SIG-M5 (cell line): ENCODE results near the gene UGT3A1.
"Not testable (repeated sequence)": the region's sequence is repeated elsewhere in the genome, so short reads cannot be mapped to it uniquely, and the experiment has no call there.

Experiments
- DNase-seq: peaks from one replicate; lab custom pipeline; 2025; lab: John Stamatoyannopoulos, UW

UGT3A1 gene, protein sequence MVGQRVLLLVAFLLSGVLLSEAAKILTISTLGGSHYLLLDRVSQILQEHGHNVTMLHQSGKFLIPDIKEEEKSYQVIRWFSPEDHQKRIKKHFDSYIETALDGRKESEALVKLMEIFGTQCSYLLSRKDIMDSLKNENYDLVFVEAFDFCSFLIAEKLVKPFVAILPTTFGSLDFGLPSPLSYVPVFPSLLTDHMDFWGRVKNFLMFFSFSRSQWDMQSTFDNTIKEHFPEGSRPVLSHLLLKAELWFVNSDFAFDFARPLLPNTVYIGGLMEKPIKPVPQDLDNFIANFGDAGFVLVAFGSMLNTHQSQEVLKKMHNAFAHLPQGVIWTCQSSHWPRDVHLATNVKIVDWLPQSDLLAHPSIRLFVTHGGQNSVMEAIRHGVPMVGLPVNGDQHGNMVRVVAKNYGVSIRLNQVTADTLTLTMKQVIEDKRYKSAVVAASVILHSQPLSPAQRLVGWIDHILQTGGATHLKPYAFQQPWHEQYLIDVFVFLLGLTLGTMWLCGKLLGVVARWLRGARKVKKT

DNA sequence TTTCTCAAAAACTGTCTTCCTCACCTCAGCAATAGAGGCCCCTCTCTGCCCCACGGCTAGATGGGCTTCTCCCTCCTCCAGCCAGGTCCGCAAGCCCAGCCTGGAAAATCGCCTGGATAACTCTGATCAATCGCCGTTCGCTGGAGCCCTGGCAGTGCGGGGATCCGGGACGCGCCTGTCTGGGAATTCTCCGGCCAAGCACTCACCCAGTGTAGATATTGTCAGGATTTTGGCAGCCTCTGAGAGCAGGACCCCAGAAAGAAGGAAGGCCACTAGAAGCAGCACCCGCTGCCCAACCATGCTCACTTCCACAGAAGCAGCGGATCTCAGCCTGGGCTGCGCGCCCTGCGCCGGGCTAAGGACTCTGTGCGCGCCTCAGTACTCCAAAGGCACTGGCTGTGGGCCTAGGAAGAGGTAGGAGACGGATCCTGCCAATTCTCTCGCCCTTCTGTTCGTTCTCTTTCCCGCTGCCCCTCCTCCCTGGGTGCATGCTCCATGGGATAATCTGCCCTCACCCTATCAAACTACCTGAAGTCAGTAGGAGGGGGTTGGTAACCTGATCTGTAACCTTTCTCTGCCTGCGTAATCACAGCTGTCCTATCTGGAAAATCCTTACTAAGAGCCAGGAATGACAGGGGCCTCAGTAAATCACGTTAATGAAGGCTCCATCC lies at the start of gene UGT3A1:
TSS of gene UGT3A1 (minus strand) at position 450 of the 671 bp plus-strand sequence. CDS start at position 300, 150 bp downstream.
- DNase-seq, result no peak

DNA sequence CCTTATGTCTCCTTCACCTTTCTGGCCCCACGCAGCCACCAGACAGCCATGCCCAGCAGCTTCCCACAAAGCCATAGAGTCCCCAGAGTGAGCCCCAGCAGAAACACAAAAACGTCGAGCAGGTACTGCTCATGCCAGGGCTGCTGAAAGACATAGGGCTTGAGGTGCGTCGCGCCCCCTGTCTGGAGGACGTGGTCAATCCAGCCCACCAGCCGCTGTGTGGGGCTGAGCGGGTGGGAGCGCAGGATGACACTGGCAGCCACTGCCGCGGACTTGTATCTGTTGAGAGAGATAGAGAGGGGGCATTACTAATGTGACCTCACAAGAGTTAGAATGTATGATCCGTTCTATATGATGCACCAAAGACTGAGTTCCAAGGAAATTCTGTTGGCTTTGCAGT lies 44.5 kb upstream of the UGT3A1 start:
- no peak for DNase-seq

DNA sequence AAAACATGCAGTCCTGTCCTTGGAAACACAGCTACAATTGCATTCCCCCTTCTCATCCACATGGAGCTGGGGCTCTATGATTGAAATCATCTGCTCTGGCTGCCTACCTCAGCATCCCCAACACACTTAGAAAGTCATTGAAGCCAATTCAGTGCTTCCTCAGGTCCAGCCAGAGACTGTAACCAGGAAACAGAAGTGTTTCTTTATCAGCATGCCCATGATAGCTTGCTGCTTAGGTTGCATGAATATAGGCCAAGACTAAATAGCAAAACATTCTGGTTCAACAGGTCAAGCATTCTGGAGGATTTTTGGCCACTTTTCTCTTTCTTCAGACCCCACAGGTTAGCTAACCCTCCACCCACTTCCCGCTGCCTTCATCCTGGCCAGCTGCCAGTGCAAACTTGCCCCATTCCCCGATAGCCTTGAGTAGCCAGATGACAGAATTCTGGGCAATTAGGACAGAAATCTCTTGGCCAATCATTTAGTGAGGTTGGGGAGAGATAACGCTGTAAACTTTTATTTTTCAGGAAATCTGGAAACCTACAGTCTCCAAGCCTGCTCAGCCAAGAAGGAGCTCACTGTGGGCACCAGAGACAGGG lies 43.4 kb upstream of the UGT3A1 start:
- DNase-seq, result not testable (repeated sequence)

DNA sequence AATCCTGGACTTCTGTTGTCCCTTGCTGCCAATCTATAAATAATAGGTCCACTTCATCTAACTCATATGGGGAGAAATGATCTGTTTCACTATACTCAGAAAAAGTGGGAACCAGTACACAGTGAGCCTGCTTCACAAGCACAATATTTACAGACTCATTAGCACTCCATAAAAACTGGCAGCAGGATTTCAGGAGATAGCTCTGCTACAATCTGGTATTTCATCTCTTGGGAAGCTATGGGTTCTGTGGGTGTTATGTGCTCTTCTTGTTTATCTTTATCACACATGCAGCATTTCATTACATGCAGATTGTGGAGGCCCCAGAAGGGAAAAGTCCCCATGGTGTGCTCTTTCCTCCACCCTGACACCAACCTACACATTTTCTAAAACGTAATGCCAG lies 42.3 kb upstream of the UGT3A1 start:
- no peak for DNase-seq

DNA sequence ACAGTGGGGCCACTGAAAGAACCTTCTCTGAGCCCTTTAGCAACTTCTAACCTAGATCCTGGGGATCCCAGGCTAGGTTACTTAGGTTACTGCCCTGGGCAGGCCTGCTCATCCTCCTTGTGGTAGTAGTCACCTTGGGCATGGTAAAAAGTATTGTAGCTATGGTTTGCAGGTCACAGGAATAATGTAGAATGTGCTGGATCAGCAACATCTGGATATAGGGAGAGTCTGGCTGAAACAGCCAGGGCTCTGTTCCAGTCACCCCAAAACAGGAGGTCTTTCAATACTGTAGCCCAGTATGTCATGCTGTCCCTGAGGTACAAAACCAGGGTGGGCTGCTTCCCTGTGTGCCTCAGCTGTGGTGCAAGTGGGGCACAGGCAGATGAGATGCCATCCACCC lies 41.9 kb upstream of the UGT3A1 start:
- no peak for DNase-seq

DNA sequence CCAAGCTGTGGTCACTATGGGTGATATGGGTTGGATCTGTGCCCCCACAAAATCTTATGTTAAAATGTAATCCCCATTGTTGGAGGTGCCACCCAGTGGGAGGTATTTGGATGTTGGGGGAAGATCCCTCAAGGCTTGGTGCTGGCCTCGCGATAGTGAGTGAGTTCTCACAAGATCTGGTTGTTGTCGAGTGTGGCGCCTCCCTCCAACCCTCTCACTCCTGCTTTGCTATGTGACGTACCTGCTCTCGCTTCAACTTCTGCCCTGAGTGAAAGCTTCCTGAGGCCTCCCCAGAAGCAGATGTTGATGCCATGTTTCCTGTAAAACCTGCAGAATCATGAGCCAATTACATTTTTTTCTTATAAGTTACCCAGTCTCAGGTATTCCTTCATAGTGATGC lies 40.0 kb upstream of the UGT3A1 start:
- no peak for DNase-seq

DNA sequence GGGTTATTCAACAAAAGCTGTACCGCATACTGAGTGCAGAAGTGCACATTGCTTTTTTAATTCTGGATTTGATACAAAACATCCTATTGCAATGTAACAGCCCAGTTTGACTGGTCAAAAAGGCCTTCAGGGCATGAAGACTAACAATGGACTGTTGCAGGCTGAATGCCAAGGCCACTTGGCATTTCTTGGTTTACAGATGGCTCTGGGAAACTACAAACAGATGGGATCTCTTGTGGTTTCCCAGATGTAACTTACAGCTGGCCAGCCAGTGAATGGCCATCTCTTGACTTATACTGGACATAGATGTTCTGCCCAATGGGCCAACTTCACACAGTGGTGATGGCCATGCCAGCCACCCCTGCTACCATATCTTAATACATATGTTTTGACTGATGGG lies 38.7 kb upstream of the UGT3A1 start:
- no peak for DNase-seq

DNA sequence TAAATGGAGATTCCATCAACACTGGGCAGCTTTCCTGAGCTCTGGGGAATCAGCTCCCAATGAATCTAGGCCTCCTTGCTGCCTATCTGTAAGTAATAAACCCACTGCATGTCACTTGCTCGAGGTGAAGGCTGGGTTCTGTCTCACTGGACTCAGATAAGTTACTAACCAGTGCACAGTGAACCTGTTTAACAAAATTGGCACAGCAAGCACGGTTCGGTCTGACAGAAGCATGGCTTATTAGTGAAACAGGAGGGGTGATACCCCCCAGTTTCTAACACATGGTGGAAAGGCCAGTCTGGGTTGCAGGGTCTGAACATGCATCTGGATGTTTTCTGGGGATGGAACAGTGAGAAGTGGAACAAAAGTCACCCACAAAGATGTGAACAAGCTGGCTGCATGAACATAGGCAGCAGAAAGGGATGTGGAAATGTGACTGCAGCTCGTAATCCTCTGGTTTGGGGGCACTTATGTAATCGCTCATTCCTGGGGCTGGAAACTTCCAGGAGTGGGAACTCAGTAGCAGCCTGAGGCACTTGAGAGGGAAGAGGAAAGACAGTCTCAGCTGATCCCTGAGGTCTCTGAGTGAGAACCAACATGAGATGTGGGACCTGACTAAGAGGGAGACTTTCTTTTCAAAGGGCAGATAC lies 37.8 kb upstream of the UGT3A1 start:
- no peak for DNase-seq

DNA sequence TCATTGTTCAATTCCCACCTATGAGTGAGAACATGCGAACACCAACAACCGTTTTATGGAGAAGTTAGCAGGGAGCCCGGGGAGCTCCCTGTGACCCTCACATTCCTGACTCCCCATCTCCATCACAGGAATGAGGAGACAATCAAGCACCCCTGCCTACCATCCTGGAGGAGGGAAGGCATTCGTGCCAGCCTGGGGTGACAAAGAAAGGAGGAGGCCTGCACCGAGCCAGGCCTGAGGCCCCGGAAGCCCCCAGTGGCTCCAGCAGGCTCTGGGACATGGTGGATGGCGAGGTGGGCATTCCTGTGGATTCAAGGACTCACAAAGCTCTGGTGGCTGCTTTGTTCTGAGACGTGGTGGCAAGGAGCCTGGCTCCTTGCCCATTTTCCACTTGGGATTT lies 36.5 kb upstream of the UGT3A1 start:
- no peak for DNase-seq

DNA sequence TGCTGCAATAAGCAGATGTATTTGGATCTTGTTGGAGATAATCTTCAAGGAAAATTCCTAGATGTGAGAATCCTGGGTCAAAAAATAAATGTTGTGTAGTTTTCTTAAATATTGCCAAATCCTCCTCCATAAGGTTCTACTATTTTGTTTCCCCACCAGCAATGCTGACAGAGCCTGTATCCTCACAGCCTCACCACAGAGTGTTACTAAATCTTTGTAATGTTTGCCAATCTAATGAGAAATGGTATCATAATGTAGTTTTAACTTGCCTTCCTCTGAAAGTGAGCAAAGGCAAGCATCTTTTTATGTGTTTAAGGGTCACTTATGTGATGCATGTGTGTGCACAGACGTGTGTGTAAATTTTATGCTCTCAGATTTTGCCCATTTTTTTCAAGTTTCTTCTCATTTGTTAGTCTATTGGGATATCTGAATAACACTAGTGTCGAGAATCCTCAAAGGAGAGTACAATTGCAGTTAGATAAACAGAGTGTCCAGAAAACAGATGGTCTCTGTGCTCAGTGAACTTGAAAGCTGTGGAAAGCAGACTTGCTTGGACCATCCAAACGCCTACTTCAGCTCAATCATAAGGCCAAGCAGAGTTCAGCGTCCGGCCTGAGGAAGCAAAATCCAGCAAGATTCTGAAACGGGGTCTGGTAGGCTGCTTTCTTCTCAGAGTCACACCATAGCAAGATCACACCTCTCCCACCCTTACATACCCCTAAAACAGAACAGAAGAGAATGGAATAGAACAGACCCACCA lies 35.7 kb upstream of the UGT3A1 start:
- DNase-seq, result no peak

DNA sequence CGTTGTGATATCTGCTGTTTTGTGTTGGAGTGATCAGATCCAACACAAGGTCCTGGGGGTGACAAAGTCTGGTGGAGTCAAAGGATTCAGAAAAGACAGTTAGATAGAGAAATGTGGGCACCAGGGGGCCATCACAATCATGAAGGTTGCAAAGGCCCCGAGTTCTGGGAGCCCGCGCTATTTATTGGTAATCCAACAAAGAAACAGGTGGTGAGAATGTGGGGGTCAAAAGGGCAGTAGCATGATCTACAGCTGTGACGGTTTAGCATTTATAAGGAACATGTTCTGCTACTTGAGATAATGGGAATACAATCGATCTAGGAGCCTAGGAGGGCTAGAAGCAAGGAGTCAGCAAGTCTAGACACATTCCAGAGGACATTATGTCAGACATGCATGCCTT lies 31.1 kb upstream of the UGT3A1 start:
- DNase-seq, result not testable (repeated sequence)

DNA sequence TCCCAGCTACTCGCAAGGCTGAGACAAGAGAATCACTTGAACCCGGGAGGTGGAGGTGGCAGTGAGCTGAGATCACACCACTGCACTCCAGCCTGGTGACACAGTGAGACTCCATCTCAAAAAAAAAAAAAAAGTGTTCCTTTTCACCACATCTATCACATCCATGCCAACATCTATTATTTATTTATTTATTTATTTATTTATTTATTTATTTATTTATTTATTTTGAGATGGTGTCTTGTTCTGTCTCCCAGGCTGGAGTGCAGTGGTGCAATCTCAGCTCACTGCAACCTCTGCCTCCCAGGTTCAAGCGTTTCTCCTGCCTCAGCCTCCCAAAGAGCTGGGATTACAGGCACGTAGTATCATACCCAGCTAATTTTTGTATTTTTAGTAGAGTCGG lies 28.4 kb upstream of the UGT3A1 start:
- DNase-seq, result not testable (repeated sequence)

DNA sequence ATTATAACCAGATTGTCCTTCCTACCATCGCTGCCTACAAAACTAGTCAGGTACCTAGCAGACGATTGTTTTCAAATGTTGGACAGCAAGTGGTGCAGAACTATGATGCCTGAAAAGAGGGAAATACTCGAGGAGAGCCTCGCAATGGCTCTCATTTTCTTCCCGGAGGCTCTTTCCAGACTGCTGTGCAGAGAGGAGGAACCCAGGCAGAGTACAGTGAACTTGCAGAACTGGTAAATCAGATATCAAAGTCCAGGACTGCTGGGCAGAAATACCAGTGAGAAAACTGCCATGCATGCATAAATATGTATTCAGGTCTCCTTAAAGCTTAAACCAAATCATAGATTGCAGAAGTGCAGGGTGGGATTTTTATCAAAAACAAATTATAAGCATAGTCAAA lies 26.4 kb upstream of the UGT3A1 start:
- no peak for DNase-seq

DNA sequence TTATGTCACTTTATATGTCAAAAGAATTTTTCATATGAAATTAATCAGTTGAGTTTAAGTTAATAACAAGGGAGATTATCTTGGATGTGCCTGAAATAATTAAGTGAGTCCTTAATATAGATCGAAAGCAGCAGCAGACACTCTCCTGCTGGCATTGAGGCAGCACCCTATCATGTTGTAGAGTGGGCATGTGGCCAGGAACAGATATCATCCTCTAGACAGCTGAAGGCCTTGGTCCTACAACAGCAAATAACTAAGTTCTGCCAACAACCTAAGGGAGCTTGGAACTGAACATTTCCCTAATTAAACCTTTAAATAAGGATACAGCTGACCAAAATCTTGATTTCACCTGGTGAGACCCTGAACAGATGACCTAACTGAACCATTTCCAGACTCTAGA lies 25.8 kb upstream of the UGT3A1 start:
- no peak for DNase-seq

DNA sequence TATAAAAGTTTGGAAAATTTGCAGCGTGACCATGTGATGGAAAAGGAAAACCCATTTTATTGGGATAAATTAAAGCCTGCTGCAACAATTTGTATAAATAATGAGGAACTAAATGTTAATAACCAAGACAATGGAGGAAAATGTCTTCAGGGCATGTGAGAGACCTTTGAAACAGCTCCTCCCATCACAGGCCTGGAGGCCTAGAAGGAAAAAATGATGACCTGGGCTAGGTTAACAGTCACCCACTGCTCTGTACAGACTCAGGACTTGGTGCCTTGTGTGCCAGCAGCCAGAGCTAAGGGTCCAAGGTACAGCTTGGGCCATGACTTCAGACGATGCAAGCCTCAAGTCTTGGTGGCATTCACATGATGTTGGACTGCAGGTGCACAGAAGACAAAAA lies 22.0 kb upstream of the UGT3A1 start:
- DNase-seq, result no peak

DNA sequence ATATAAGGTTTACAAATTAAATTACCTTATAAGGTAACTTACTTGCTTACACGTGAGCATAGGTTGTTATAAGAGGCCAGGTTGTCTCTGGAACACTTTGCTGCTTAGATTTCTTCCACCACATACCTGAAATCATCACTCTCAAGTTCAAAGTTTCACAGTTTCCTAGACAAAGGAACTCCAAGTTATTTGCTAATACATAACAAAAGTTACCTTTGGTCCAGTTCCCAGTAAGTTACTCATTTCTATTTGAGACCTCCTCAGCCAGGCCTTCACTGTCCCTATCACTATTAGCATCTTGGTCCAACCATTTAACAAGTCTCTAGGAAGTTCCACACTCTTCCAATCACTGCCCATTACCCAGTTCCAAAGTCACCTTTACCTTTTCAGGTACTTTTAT lies 18.5 kb upstream of the UGT3A1 start:
- no peak for DNase-seq

DNA sequence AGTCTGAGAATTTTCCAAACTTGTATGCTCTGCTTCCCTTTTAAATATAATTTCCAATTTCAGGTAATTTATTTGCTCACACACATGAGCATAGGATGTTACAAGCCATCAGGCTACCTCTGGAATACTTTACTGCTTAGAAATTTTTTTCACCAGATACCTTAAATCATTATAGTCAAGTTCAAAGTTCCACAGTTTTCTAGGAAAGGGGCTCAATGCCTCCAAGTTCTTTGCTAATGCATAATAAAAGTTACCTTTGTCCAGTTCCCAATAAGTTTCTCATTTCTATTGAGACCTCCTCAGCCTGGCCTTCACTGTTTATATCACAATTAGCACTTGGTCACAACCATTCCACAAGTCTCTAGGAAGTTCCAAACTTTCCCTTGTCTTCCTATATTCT lies 16.2 kb upstream of the UGT3A1 start:
- DNase-seq, result no peak

DNA sequence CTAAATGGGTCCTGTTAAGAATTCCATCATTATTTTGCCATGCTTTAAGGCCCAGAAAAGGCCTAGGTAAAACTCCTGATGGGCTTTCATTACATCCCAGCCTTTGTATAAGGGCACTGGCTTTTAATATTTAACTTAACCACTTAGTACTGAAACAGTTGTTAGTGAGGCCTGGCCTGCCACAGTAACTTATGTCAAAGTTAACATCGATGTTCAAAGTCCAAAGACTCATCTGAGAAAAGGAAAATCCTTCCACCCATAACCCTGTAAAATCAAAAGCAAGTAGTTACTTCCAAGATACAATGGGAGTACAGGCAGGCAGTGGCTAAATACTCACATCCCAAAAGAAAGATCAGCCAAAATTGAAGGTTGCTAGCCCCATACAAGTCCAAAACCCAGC lies 15.0 kb upstream of the UGT3A1 start:
- no peak for DNase-seq

DNA sequence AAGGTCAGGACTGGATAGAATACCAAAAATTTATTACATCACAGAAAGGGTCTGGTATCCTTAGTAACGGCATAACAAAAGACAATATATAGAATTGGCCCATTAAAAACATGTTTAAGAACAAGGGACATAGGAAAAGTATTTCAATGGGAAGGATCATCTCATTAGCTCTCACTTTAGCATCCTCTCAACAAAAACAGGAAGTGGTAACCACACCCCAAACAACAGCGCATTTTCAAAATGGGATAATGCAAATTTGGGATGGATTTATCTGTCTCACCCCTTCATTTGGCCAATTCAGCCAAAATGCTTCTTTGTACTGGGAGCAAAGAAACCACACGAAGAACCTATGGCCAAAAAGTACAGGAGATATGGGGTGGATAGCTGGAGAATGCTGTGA lies 9.8 kb upstream of the UGT3A1 start:
- DNase-seq, result no peak

DNA sequence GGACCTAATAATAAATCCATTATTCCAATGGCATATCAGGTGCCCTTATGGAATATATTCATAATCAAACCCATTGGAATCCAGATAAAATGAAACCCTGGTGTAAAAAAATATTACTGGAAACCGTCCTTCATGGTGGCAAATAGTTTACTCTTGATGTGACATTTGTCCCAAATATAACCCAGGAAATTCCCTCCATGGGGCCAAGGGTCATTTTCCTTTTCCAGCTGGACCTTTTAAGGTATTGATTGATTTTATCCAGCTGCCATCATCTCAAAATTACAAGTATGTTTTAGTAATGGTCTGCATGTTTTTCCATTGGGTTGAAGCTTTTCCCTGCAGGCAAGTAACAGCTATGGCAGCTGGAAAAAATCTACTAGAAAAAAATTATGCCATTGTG lies 8.4 kb upstream of the UGT3A1 start:
- DNase-seq, result no peak

DNA sequence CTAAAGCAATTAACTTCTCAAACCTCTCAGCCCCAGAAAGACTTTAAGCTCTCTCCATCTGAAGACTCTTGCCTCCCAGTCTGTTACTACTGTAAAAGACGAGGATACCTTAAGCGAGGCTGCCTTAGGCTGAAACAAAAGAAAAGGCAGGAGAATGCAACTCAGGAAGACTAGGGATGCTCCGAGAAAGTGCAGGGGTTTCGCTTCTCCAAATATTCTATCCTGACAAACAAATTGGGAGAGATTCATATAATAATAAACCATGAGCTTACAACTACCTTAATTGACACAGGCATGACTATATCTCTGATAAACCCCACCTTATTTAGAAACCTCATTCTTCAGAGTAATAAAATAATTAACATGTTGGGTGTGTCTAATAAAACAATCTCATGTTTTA lies 4.9 kb upstream of the UGT3A1 start:
- DNase-seq, result no peak

DNA sequence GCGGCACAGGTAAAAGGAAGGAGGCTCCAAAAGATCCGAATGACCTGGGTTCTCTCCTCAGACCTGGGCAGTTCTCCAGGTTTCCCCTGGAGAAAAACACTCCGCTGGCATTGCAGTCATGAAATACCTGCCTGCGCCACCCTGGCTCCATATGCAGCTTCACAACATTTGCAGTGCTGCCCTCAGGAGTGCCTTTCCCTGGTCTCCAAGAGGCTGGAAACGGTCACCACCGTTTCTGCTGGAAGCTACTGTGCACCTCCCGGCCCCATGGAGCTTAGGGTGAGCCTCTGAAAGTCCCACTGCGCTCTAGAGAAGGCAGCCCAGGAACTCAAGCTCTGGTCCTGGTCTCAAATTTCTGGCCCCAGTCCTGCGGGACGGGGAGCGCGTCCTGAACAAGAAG lies 670 bp downstream of the UGT3A1 start:
- no peak for DNase-seq
